Fibroblast of mammary gland (primary cell): ENCODE measurements around the gene LTBP1.
"Not testable (repeated sequence)": the region's sequence is repeated elsewhere in the genome, so short reads cannot be mapped to it uniquely, and the experiment has no call there.

ENCODE experiments used
- DNase-seq: peaks from one replicate; pipeline ENCODE4 v3.0.0-alpha.2; 2010; ENCODE audit warnings: low read depth
- H3K4me3 ChIP-seq: 2 replicates; pipeline ENCODE4 v1.5.1; 2011; ENCODE audit warnings: low read depth, mild to moderate bottlenecking, low read length, moderate library complexity; ENCODE audit not compliant: control insufficient read depth
- TF ChIP-seq, protein P1 (sequence below): conservative IDR thresholded peaks from 2 replicates; pipeline ENCODE4 v1.5.1; 2011; ENCODE audit warnings: low read depth, low read length, inconsistent platforms; ENCODE audit not compliant: control insufficient read depth, insufficient read depth

Gene LTBP1

GRCh38 chr2:32904751-32905150, 42.0 kb upstream of the LTBP1 start:
- TF ChIP-seq, protein P1, sequence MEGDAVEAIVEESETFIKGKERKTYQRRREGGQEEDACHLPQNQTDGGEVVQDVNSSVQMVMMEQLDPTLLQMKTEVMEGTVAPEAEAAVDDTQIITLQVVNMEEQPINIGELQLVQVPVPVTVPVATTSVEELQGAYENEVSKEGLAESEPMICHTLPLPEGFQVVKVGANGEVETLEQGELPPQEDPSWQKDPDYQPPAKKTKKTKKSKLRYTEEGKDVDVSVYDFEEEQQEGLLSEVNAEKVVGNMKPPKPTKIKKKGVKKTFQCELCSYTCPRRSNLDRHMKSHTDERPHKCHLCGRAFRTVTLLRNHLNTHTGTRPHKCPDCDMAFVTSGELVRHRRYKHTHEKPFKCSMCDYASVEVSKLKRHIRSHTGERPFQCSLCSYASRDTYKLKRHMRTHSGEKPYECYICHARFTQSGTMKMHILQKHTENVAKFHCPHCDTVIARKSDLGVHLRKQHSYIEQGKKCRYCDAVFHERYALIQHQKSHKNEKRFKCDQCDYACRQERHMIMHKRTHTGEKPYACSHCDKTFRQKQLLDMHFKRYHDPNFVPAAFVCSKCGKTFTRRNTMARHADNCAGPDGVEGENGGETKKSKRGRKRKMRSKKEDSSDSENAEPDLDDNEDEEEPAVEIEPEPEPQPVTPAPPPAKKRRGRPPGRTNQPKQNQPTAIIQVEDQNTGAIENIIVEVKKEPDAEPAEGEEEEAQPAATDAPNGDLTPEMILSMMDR: no peak
- H3K4me3 ChIP-seq: no peak overlapping the region
- no peak for DNase-seq

GRCh38 chr2:32905270-32905669, 41.5 kb upstream of the LTBP1 start:
- TF ChIP-seq, protein P1: no peak
- DNase-seq: no peak
- no peak overlapping the region for H3K4me3 ChIP-seq

GRCh38 chr2:32910883-32911598, 35.7 kb upstream of the LTBP1 start:
- TF ChIP-seq, protein P1: no peak
- DNase-seq: no peak
- no peak overlapping the region for H3K4me3 ChIP-seq

GRCh38 chr2:32915694-32916093, 31.1 kb upstream of the LTBP1 start:
- H3K4me3 ChIP-seq: no peak overlapping the region
- TF ChIP-seq, protein P1: no peak
- DNase-seq: no peak

- TF ChIP-seq, protein P1: no peak
- no peak overlapping the region for H3K4me3 ChIP-seq
- no peak for DNase-seq
Measured at GRCh38 chr2:32918774-32919173, 28.0 kb upstream of the LTBP1 start.

DNA sequence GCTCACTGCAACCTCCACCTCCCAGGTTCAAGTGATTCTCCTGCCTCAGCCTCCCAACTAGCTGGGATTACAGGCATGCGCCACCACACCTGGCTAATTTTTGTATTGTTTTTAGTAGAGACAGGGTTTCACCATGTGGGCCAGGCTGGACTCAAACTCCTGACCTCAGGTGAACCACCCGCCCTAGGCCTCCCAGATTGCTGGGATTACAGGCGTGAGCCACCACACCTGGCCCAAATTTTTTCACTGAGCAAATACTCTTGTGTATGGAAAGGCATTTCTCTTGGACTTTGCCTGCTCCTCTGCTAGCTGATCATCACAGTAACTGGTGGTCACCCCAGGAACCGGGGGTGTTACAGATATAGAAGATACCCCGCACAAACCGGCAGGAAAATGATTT, 26.9 kb upstream of the LTBP1 start:
- not testable (repeated sequence) for DNase-seq, H3K4me3 ChIP-seq

DNA sequence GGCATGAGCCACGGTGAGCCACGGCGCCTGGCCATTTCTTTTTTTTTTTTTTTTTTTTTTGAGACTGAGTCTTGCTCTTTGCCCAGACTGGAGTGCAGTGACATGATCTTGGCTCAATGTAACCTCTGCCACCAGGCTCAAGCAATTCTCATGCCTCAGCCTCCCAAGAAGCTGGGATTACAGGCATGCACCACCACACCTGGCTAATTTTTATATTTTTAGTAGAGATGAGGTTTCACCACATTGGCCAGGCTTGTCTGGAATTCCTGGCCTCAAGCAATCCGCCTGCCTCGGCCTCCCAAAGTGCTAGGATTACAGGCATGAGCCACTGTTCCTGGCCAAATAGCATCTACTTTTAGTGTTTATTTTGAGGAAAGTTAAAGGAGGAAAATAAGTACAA, 25.3 kb upstream of the LTBP1 start:
- H3K4me3 ChIP-seq, DNase-seq: not testable (repeated sequence)

DNA sequence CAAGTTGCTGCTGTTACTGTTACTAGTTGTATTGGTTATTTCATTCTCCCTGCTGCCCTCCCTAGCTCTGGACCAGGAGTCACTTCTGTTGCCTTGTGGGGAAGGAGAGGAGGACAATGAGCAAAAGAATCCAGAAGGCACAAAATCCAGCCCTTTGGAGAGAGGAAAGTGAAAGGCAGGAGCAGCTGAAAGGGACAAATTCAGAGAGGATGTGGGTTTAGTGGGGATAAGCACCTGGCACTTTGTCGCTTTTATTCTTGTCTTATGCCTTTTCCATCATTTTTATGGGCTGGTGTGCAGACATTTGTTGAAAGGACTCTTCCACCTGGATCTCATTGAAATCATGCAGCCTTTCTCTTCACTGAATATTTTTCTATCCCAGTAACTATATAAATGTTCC, 24.3 kb upstream of the LTBP1 start:
- DNase-seq: no peak
- TF ChIP-seq, protein P1: no peak
- H3K4me3 ChIP-seq: no peak overlapping the region
